ENCODE results near the gene CLK4.

Gene CLK4

DNA sequence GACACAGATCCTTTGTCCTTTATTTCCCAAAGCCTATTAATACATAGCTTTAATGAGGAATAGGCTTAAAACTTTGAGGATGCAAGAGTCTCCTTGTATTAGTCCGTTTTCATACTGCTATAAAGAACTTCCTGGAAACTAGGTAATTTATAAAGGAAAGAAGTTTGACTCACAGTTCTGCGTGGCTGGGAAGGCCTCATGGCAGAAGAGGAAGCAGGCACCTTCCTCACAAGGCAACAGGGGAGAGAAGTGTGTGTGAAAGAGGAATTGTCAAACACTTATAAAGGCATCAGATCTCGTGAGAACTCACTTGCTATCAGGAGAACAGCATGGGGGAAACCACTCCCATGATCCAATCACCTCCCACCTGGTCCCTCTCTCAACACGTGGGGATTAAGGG is 5.4 kb upstream of the CLK4 start:
- peak in 1 of 2 experiments; percentile 4 for DNase-seq

DNA sequence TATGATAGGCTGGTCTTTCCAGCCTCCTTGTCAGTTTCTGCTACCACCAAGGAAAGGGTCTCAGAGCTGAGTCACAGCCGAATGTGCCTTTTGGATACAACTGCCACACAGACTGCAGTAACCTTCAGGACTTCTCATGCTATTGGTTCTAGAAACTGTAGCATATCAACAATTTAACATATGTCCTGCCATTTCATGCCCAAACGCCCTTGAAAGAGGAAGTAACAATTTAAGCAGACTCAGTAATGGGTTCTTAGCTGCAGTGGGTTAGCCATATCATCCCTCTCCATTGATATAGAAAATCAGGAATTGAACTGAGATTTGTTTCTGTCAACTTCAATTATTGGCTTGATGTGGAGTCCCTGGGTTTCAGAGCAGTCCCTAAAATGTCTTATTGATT is 4.1 kb upstream of the CLK4 start:
- no peak for DNase-seq

DNA sequence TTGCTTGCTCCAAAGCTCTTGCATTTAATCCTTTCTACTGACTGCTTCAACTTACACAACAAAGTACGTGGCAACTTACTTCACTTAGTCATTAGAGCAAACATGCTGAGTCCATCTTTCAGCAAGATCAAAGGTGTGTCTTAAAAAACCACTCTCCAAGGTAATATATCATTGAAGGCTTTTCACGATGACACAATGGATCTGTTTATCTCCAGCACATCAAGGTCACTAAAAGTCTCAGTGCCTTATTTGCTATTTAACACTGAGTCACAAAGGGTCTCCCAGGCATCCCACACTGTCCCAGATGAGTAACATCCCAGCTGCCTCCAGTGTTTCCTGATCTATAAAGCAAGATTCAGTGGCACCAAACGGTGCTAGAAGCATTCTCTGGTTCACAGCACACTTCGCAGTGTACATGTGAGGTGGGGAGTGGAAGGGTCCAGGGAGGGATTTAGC is 3.7 kb upstream of the CLK4 start:
- DNase-seq, result no peak

DNA sequence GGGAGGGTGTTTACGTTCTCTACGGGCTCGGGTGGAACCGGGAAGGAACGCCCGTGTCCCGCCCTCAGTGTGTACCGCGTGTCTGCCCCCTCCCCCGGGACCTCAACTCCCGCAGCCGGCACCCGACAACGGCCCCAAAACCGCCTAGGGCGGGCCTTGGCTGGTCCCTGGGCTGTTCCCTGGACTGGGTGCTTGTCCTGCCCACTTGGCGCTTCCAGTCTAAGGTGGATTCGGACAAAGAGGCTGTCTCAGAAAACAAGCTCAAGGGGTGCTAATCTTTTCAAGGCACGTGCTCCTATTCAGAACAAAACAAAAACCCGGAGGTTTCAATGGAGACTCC is 379 bp upstream of the CLK4 start:
- no peak for DNase-seq

GRCh38 chr5:178625679-178626483 is 969 bp downstream of the CLK4 start:
- peak in 1 of 2 experiments; percentile 53 for DNase-seq

DNA sequence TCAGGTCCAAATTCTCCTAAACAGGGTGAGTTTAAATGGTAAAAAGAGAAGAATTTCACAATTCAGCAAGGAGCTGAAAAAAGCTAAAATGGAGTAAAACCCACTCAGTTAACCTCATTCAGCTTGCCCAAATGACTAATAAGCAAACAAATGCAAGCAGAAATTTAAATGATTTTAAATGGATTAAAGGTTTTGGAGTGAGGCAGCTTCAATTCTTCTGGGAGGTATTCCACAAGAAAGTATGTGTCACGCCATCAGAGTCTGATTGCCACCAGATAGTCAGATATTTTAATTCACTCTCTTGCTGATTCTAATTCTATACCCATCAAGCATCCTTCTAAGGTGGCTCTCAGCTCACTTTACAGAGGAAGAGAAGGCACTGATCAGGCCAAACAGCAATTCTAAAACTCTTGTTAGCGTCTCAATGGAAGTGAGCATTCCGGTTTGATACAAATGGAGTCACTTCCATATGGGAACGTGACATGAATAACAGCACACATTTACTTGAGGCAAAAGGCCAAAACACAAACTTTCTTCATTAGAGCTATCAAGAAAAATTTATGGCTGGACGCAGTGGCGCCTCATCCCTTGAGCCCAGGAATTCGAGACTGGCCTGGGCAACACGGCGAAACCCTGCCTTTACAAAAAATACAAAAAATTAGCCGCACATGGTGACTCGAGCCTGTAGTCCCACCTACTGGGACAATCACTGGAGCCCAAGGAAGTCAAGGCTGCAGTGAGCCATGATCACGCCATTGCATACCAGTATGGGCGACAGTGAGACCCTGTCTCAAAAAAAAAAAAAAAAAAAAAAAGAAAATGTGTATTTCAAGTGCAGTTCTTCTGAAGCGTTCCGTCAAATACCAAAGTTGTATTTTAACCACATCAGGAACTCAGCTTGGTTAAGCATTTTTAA is 2.0 kb downstream of the CLK4 start:
- DNase-seq, result no peak

GRCh38 chr5:178622679-178623247 is 4.1 kb downstream of the CLK4 start:
- DNase-seq, result no peak

DNA sequence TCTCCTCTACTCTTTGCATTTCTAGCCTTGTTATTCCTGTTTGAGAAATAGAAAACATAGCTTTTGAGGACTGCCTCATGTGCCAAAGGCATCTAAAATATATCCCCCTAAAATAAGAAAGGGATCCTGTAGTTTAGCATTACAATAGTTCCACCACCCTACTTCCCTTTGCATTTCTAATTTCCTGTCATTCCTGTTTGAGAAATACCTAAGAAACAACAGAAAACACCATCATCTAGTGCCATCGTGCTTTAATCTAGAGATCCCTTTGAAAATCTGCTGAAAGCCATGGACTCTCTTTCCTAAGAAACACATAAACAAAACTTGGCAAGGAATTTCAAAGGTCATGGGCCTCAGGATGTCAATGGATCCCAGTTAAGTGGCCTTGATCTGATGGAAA is 7.5 kb downstream of the CLK4 start:
- no peak for DNase-seq

DNA sequence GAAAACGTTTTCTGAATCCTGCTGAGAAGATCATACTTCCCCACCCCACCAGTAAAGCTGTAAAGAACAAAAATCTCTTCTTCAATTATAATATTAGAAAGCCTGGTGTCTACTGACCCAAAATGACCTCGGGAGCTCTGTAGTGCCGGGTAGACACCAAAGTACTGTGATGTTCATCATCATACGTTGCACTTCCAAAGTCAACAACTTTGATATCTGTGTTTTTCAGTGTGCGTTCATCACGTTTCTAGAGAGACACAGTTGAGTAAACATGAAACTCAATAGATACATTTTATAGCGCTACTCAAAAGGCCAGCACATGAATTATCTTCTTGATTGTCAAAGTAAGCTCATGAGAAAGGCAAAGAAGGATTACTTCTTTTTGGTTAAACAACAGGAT is 14.6 kb downstream of the CLK4 start:
- no peak for DNase-seq

DNA sequence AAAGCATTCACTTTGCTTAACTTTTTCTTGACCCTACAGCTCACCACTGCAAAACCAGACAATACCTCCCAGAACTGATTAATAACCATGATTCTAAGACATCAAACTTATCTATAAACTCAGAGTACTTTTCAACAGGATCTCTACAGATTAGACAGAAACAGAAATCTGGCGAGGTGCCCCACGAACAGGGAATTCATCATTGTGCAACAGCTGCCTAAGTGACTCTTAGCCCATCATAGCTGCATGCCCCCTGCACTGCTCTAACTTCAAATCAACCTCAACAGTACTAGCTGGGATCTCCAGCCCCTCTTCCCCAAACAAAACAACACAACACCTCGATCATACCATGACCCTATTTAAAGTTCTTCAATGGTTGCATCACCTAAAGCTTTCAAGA is 20.6 kb downstream of the CLK4 start:
- no peak for DNase-seq

DNA sequence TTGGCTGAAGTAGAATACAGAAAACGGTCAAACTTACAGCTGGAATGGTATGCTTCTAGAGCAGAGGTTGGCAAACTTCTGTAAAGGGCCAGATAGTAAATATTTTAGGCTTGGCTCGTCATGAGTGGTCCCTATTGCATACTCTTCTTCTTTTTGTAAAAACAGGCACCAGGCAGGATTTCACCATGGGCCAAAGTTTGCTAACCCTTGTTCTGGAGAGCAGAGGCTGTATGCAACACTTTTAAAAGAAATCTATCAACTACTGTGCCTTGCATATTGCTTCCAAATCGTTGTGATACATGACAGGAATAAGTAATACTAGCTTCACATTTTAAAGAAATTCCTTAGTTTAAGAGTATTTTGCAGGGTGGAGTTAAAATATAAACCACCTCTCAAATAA is 21.1 kb downstream of the CLK4 start:
- DNase-seq, result no peak

- no peak for DNase-seq
These were observed 24.1 kb downstream of the CLK4 start for GRCh38 chr5:178602752-178603151.

- no peak for DNase-seq
These were observed 31.1 kb downstream of the CLK4 start for GRCh38 chr5:178595750-178596149.

- DNase-seq, result no peak
These were observed 31.7 kb downstream of the CLK4 start for GRCh38 chr5:178595150-178595549.

DNA sequence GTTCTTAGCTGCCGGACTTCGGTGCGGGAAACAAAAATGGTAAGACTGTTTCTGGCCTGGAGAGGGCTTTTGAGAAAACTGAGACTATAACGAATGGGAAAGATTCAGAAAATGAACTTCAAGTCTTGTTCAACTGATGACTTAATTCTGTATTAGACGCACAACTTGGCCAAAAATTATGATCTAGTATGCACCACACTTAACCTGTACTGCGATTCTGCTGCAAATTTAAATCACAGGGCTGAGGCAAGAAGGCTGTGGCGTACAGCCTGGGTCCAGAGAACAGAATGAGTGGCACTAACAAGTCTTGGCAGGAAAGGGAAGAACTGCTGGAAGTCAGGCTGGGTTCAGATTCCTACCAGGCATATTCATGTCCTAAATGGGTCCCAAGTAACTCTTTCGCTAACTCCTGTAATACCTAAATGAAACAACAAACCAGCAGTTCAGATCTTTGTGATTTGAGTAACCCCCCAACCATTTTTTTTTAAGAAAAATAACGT is 35.9 kb downstream of the CLK4 start:
- no peak for DNase-seq

- DNase-seq, result peak in 1 of 2 experiments; percentile 47
These were observed 36.5 kb downstream of the CLK4 start, which contains the start of gene COL23A1 for GRCh38 chr5:178590141-178590923. COL23A1 (minus strand) TSS chr5:178590393.

- DNase-seq, result peak in 1 of 2 experiments; percentile 52
These were observed 37.4 kb downstream of the CLK4 start for GRCh38 chr5:178589180-178590140.

- no peak for DNase-seq
These were observed 38.1 kb downstream of the CLK4 start for GRCh38 chr5:178588769-178589168.

- no peak for DNase-seq
These were observed 38.9 kb downstream of the CLK4 start for GRCh38 chr5:178587763-178588611.

GRCh38 chr5:178586396-178586795 is 40.5 kb downstream of the CLK4 start:
- no peak for DNase-seq
